Activated CD8-positive, alpha-beta memory T cell treated with anti-CD3 and anti-CD28 coated beads for 1 hour (primary cell): ENCODE data around the gene SYNE3.

Experiments used
- DNase-seq, 2 donors: peaks; one replicate each; pipeline ENCODE4 v3.0.0-alpha.2; 2020; ENCODE audit warnings: low read depth in 1 of 2; ENCODE audit errors: extremely low read depth in 1 of 2

Gene SYNE3

DNA sequence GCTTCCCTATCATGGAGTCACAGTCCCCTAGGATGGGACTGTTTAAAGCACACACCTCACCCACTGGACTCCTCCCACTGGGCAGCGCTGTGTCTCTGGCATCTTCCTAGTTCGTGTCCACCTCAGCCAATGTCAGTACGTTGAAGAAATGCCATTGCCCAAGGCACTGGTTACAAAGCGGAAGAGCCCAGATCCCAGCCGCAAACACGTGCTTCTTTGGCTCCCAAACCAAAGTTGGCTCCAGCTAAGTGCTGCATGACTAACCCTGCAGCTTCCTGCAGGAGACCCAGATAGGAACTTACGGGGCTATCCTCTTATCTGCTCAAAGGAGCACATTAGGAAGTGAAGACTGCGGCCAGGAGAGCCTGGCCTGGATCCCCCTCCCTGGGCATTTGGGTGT lies 9.3 kb downstream of the SYNE3 start:
- DNase-seq, result no peak

- no peak for DNase-seq
These were observed 11.3 kb downstream of the SYNE3 start for GRCh38 chr14:95505030-95505589.

DNA sequence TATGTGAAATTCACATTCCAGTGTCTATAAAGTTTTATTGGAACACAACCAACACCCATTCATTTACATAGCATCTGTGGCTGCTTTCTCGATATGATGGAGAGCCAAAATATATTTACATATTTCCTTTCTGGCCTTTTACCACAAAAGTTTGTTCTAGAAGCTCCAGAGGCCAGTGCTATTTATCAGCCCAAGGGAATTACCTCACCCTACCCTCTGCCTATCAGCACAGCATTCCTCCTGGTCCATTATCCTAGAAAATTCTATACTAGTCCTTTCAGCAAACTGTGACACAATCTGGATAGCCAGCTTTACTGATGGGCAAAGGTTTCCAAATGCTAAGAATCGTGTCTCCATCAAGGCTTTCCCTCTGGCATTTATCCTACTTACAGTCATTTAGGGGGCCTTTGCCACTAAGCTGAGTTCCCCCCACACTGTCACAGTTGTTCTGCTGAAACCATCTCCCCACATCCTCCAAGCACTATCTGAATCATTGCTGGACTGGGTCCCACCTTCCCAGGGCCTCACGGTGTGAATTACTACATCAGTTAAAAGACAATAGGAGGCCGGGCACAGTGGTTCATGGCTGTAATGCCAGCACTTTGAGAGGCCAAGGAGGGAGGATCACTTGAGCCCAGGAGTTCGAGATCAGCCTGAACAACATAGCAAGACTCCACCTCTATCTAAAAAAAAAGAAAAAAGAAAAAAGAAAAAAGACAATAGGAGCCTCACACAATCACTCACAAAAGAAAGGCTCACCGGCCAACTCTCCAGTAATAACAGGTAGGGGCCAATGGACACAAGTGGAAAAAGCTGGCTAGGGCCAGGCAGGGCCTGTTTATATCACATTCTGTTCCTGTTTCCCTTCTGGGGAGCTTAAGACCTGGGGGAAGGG lies 12.1 kb downstream of the SYNE3 start:
- DNase-seq, result no peak

DNA sequence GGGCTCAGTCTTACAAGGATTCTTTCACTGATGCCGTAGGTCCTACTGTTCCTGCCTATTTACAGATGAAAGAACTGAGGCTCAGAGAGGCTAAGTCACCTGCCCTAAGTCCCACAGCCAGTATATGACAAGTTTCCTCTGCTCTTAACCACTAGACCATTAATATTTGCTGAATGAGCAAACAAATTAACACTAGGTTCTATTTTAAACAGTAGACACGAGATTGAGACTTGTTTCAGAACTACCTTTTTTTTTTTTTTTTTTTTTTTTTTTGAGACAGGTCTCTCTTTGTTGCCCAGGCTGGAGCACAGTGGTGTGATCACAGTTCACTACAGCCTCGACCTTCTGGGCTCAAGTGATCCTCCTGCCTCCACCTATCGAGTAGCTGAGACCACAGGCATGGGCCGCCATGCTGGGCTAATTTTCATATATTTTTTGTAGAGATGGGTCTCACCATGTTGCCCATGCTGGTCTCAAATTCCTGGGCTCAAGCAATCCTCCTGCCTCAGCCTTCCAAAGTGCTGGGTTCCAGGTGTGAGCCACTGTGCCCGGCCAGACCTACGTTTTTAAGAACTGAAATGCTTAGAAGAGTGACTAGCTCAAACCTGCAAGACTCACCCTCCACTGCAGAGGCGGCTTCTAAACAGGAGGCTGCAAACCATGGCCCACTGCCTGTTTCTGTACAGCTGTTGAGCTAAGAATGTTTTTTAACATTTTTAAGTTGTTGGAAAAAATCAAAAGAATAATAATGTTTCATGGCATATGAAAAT lies 12.9 kb downstream of the SYNE3 start:
- DNase-seq, result no peak

DNA sequence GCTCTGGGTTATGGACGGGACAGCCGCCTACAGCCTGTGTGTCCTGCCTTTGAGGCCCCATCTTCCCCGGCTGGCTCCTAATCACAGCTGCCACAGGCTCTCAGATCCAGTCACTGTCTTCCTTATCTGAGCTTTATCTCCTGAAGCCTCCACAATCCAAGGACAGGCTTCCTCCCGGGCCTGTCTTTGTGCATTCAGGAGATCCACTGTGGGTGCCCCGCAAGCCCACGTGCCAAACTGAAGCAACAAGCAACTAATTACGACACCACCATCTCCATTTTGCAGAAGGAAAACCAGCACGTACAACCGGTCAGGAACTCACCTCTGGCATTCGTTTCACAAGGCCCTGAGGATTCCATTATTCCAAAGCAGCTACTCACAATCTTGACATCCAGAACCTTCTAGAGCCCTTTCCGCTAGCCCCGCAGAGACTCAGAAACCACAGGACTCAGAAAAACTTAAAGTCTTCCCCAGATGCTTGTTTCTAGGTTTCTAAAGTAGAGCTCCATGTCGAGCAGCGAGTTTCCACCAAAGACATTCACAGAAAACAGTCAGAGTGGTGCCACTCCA lies 14.0 kb downstream of the SYNE3 start:
- no peak for DNase-seq

DNA sequence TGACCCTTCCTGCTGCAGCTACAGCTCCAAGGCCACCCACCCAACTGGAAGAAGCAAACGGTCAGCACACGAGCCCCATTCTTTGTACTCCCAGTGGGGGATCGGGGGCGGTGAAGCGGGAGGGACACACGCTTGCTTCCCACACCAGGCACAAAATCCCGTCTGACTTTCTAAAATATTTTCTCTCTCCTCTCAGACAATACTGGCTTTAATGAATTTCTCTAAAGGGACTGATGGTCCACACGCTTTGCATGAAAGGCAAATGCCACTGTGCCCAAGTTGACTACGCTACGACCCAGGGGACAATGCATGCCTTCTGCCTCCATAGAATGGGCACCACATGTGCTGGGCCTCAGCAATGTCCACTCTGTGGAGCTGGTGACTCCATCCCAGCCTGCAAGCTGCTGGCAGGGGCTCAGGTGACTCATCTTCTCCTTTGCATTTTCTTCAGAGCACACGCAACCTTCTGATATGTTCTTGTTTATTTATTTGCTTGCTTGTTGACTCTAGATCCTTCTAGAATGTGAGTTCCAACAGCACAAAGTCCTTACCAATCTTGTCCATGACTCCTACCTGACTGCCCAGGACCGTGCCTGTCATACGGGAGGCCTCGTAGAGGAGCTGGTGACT lies 15.6 kb downstream of the SYNE3 start:
- DNase-seq, result no peak

GRCh38 chr14:95500201-95500681 lies 16.2 kb downstream of the SYNE3 start:
- DNase-seq, result no peak

DNA sequence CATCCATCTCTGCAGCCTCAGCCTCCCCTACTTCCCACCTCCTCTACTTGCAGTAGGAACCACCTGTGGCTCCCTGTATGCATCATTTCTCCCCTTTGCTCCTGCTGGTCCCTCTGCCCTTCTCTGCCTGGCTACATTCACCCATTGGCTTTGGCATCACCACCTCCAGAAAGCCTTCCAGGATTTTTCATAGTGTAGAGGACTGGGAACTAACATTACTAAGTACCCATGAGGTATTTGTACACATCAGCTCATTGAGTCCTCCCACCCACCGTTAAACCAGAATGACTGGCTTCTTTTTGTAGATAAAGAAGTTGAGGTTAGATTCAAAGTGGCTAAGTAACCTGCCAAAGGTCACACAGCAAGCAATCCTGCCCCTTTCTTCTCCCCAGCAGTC lies 17.1 kb downstream of the SYNE3 start:
- DNase-seq, result no peak

DNA sequence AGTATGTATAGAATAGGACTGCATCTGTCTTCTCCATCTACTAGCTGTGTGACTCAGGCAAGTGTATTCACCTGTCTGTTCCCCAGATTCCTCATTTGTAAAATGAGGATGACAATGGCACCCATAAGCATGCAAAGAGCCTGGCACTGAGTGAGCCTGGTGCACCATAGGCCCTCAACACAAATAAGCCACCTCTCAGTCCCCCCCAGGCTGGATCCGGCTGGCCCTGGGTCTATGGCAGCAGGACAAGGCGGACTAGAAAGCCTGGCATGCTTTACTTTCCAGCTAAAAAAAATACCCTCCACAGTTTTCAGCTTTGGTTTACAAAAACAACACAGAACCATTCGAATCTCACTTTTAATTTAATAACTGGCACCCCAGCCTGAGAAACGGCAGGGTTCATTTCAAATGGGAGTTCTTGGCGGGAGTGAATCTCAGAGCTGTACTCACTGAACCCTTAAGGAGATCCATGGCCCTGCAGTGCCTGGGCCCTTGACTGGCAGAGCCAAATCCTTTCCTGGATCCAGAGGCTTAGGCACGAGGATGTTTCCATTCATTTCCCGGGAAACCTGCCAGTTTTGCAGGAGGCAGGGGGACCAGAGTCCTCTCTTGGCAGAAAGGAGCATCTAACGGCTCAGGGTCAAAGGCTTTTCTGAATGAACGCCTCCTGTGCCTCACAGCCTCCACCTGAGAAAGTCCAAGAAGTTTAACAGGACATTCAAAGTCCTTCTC lies 17.7 kb downstream of the SYNE3 start:
- DNase-seq, result no peak

- DNase-seq, result no peak
These were observed 18.9 kb downstream of the SYNE3 start for GRCh38 chr14:95497561-95498011.

- DNase-seq, result no peak
These were observed 19.7 kb downstream of the SYNE3 start for GRCh38 chr14:95496690-95497259.

GRCh38 chr14:95496111-95496681 lies 20.3 kb downstream of the SYNE3 start:
- DNase-seq, result no peak

DNA sequence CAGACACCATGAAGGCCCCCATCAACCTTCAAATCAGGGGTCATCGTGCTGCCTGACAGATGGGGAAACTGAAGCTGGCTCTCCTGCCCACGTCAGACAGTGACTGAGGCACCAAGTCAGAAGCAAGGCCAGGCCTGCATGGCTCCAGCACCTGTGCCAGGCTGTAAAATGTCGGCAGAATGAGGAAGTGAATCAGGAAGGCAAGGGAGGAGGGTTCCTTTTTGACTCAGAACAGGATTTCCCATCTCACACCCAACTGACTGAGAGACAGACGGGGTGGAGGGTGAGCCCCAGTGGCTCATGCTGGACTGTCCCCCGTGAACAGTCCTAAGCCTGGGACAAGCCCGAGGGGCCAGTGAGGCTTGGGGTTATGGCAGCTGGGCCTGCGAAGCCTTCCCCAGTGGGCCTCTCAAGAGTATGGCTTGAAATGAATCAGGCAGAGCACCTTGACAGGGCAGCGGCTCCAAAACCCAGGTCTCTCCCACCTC lies 20.9 kb downstream of the SYNE3 start:
- DNase-seq, result no peak

DNA sequence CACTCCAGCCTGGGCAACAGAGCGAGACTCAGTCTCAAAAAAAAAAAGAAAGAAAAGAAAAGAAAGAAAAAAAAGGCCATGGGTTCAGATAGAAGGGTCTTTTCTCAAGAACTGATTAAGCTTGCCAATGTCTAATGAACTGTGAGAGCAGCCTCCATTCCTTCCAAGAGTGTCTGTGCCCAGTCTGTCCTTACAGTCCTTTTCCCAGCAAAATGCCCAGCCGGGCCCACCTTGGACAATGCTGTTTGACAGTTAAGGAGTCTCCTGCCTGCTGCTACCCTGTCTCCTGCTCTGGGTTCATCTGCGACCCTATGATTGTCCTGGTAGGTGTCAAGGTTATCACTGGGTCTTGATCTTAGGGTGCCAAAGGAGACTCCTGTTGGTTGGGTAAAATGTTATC lies 21.4 kb downstream of the SYNE3 start:
- no peak for DNase-seq

DNA sequence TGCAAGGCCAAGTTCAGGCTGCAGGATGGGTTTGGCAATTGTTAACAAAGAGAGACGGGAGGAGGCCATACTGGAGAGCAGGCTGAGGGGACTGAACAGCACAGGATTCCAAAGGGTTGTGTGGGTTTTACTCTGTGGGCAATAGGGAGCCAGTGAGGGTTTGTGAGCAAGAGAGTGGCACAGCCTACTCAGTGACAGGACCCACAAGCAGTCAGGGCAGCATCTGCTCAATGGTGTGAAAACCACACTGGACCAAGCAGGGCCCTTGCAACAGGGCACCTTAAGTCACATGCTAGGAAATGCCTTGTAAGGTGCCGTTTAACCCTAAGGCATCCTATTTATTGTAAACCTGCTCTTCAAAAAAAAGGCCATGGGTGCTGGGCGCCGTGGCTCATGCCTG lies 22.0 kb downstream of the SYNE3 start:
- no peak for DNase-seq

GRCh38 chr14:95493976-95494375 lies 22.5 kb downstream of the SYNE3 start:
- DNase-seq, result no peak

GRCh38 chr14:95493503-95493902 lies 22.9 kb downstream of the SYNE3 start:
- DNase-seq, result no peak

DNA sequence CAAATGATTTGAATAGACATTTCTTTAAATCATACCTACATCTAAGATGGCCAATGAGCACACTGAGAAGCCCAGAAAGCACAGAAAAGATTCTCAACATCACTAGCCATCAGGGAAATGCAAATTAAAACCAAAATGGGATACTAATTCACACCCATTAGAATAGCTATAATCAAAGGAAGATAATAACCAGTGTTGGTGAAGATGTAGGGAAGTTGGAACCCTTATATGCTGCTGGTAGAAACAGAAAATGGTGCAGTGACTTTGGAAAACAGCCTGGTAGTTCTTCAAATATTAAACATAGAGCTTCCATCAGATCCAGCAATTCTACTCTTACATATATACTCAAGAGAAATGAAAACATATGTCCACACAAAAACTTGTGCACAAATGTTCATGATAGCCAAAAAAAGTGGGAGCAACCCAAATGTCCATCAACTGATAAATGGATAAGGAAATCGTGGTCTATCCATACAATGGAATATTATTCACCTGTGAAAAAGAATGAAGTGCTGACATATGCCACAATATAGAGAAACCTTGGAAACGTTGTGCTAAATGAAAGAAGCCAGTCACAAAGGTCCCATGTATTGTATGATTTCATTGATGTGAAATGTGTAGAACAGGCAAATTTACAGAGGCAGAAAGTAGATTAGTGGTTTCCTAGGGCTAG lies 24.4 kb downstream of the SYNE3 start:
- DNase-seq, result no peak
